Measurements from ENCODE around the gene TRAPPC2L. TPM values are rescaled to one million over a fixed set of nuclear protein-coding genes. Genes with fewer than 3 reads are reported as not detected.

TRAPPC2L gene
- total RNA-seq, 1 experiment from 2014 or later: 82.0 TPM

GRCh38 chr16:88894681-88895300 is 37.9 kb downstream of the TRAPPC2L start:
- TF ChIP-seq JUN (CRISPR knock-in tag; IDR thresholded peaks at IDR 0.05) (no peak), NR2C2 (CRISPR knock-in tag; IDR thresholded peaks at IDR 0.05) (no peak), ZNF512 (CRISPR knock-in tag; IDR thresholded peaks at IDR 0.05; ENCODE audit: borderline replicate concordance) (no peak), ZNF317 (CRISPR knock-in tag; IDR thresholded peaks at IDR 0.05; ENCODE audit: borderline replicate concordance, low read depth) (no peak), ELF4 (CRISPR knock-in tag; IDR thresholded peaks at IDR 0.05; ENCODE audit: low read depth) (no peak), ESRRA (CRISPR knock-in tag; IDR thresholded peaks at IDR 0.05; ENCODE audit: borderline replicate concordance) (no peak), ERG (CRISPR knock-in tag; IDR thresholded peaks at IDR 0.05) (no peak), CREM (CRISPR knock-in tag; IDR thresholded peaks at IDR 0.05) (no peak), ZNF138 (CRISPR knock-in tag; conservative IDR thresholded peaks at IDR 0.05) (no peak), KAT7 (CRISPR knock-in tag; IDR thresholded peaks at IDR 0.05; ENCODE audit: borderline replicate concordance) (no peak), CBFB (CRISPR knock-in tag; IDR thresholded peaks at IDR 0.05; ENCODE audit: low read depth) (no peak)
- Mint-ChIP-seq H3K27ac (no peak overlapping the region), H3K4me1 (no peaks in the 10 kb centered on the region), H3K9me3 (no peaks in the 10 kb centered on the region), H3K4me3 (no peak overlapping the region), H3K36me3 (no peaks in the 10 kb centered on the region), H3K27me3 (ENCODE audit: low read depth) (peaks cover 2% of the 10 kb centered on the region; the same call in 1 of the 2 replicates)
- no peak for ATAC-seq
- CTCF ChIA-PET: no interaction called here
- no peak for DNase-seq (ENCODE audit: low spot score)
- POLR2A ChIA-PET: no interaction called here

GRCh38 chr16:88895335-88895734 is 38.4 kb downstream of the TRAPPC2L start:
- no peaks in the 10 kb centered on the region for H3K9me3 Mint-ChIP-seq
- no peak overlapping the region for H3K4me3 Mint-ChIP-seq
- DNase-seq (ENCODE audit: low spot score): no peak
- ATAC-seq: no peak
- no peaks in the 10 kb centered on the region for H3K36me3 Mint-ChIP-seq
- no peaks in the 10 kb centered on the region; the same call in 1 of the 2 replicates for H3K27me3 Mint-ChIP-seq (ENCODE audit: low read depth)
- H3K4me1 Mint-ChIP-seq: no peaks in the 10 kb centered on the region
- POLR2A ChIA-PET: no interaction called here
- no peak overlapping the region for H3K27ac Mint-ChIP-seq
- CTCF ChIA-PET: no interaction called here
- TF ChIP-seq GRHL2 (CRISPR knock-in tag; IDR thresholded peaks at IDR 0.05; ENCODE audit: insufficient replicate concordance, severe bottlenecking) (no peak), ARID4B (CRISPR knock-in tag; IDR thresholded peaks at IDR 0.05; ENCODE audit: borderline replicate concordance) (no peak), JAZF1 (CRISPR knock-in tag; IDR thresholded peaks at IDR 0.05) (no peak), ZNF121 (CRISPR knock-in tag; IDR thresholded peaks at IDR 0.05) (no peak), FOXK1 (CRISPR knock-in tag; IDR thresholded peaks at IDR 0.05) (no peak), ZNF219 (CRISPR knock-in tag; IDR thresholded peaks at IDR 0.05; ENCODE audit: borderline replicate concordance) (no peak), ZNF263 (CRISPR knock-in tag; IDR thresholded peaks at IDR 0.05; ENCODE audit: low read depth) (no peak), ESRRA (CRISPR knock-in tag; IDR thresholded peaks at IDR 0.05; ENCODE audit: borderline replicate concordance) (no peak), MYBL2 (CRISPR knock-in tag; IDR thresholded peaks at IDR 0.05) (no peak), MAX (CRISPR knock-in tag; IDR thresholded peaks at IDR 0.05) (no peak), STAT6 (CRISPR knock-in tag; conservative IDR thresholded peaks at IDR 0.05; ENCODE audit: low read depth) (no peak), ZNF281 (CRISPR knock-in tag; IDR thresholded peaks at IDR 0.05) (no peak)

Data from WTC11 (cell line).